PC-3 (cell line): ENCODE data around the gene LEPR. TPM values are rescaled to one million over a fixed set of nuclear protein-coding genes. Genes with fewer than 3 reads are reported as not detected.
A peak's percentile ranks its signal among the peaks of the same experiment; 100 is the strongest.
"Not testable (repeated sequence)": the region's sequence is repeated elsewhere in the genome, so short reads cannot be mapped to it uniquely, and the experiment has no call there.

ENCODE experiments used
- ATAC-seq: fragments of 200-7000 bp; cut with Tn5 transposase; 2 replicates; pipeline ENCODE4 v1.9.1; 2020; ENCODE audit warnings: mild to moderate bottlenecking, moderate library complexity
- BruUV-seq: library from RNA; stranded (reverse); fragments of 400-500 nt; replicated peaks from 2 replicates; lab custom pipeline; 2021; lab: Mats Ljungman, UMichigan
- CTCF ChIA-PET: fragments of 300-600 bp; sonication (Branson Sonifier 250); formaldehyde crosslinking; loops from one replicate; lab custom pipeline; 2022; ENCODE audit warnings: antibody characterized with exemption; lab: Charles Lee
- POLR2A ChIA-PET: fragments of 300-600 bp; sonication (Branson Sonifier 250); formaldehyde crosslinking; loops from one replicate; lab custom pipeline; 2022; ENCODE audit warnings: antibody characterized with exemption; ENCODE audit not compliant: unreplicated experiment; lab: Charles Lee
- DNase-seq: peaks from one replicate; pipeline ENCODE4 v3.0.0-alpha.2; 2015
- H2AFZ ChIP-seq: fragments of 300-600 bp; sonication (generic); 2 replicates; pipeline ENCODE4 v1.6.0; 2016; ENCODE audit warnings: antibody characterized with exemption, low read length
- H3F3A ChIP-seq: fragments of 300-600 bp; sonication (generic); one replicate; pipeline ENCODE4 v1.6.0; 2017; ENCODE audit warnings: antibody characterized with exemption, low read length, control low read depth, mild to moderate bottlenecking; ENCODE audit not compliant: unreplicated experiment
- H3K27ac ChIP-seq: fragments of 300-600 bp; sonication (generic); 2 replicates; pipeline ENCODE4 v1.5.1; 2016; ENCODE audit warnings: mild to moderate bottlenecking, low read length
- H3K27me3 ChIP-seq: fragments of 300-600 bp; sonication (generic); 2 replicates; pipeline ENCODE4 v1.6.1; 2016; ENCODE audit warnings: low read length, mixed read lengths
- H3K36me3 ChIP-seq: fragments of 300-600 bp; sonication (generic); 2 replicates; pipeline ENCODE4 v1.6.1; 2016; ENCODE audit warnings: low read depth, mixed run types, low read length, mixed read lengths
- H3K4me1 ChIP-seq: fragments of 300-600 bp; sonication (generic); 2 replicates; pipeline ENCODE4 v1.5.1; 2016; ENCODE audit warnings: low read length; ENCODE audit not compliant: insufficient read depth
- H3K4me2 ChIP-seq: fragments of 300-600 bp; sonication (generic); 2 replicates; pipeline ENCODE4 v1.6.0; 2016; ENCODE audit warnings: low read length
- H3K4me3 ChIP-seq: fragments of 300-600 bp; sonication (generic); 2 replicates; pipeline ENCODE4 v1.5.1; 2016; ENCODE audit warnings: mild to moderate bottlenecking, low read length, mixed read lengths
- H3K79me2 ChIP-seq: fragments of 300-600 bp; sonication (generic); 2 replicates; pipeline ENCODE4 v1.6.1; 2017; ENCODE audit warnings: low read length, mixed read lengths
- H3K9ac ChIP-seq: fragments of 300-600 bp; sonication (generic); 2 replicates; pipeline ENCODE4 v1.6.0; 2016; ENCODE audit warnings: mild to moderate bottlenecking, low read length
- H3K9me2 ChIP-seq: fragments of 300-600 bp; sonication (generic); replicated peaks from 2 replicates; pipeline ENCODE4 v1.6.1; 2016; ENCODE audit warnings: mixed run types, low read length, mixed read lengths
- H3K9me3 ChIP-seq: fragments of 300-600 bp; sonication (generic); 2 replicates; pipeline ENCODE4 v1.6.1; 2016; ENCODE audit warnings: low read length, mixed read lengths
- H4K20me1 ChIP-seq: fragments of 300-600 bp; sonication (generic); 2 replicates; pipeline ENCODE4 v1.6.1; 2016; ENCODE audit warnings: low read length, mixed read lengths
- EZH2 ChIP-seq: fragments of 300-600 bp; sonication (generic); IDR thresholded peaks from one replicate; pipeline ENCODE4 v1.6.1; 2017; ENCODE audit warnings: antibody characterized with exemption, mild to moderate bottlenecking, low read length; ENCODE audit not compliant: unreplicated experiment
- EZH2phosphoT487 ChIP-seq: fragments of 300-600 bp; sonication (generic); IDR thresholded peaks from 2 replicates; pipeline ENCODE4 v1.6.1; 2018; ENCODE audit warnings: mild to moderate bottlenecking, antibody characterized with exemption, low read length, borderline replicate concordance
- intact Hi-C: fragments of 100-400 bp; cut with micrococcal nuclease; formaldehyde crosslinking; loops from 2 replicates; pipeline ENCODE4 v1.9.0; 2023
- total RNA-seq: library from RNA; depleted of rRNA; stranded (reverse); fragments of >200 nt; gene quantifications from 2 replicates; pipeline ENCODE4 v1.2.3, GENCODE V29; 2014
- TF ChIP-seq, protein P1 (sequence below): fragments of 300-600 bp; sonication (generic); conservative IDR thresholded peaks from 2 replicates; pipeline ENCODE4 v1.5.1; 2017; ENCODE audit warnings: antibody characterized with exemption, low read depth, mild to moderate bottlenecking, low read length

The LEPR gene
- total RNA-seq, 1 experiment from 2014 or later, result not detected

DNA sequence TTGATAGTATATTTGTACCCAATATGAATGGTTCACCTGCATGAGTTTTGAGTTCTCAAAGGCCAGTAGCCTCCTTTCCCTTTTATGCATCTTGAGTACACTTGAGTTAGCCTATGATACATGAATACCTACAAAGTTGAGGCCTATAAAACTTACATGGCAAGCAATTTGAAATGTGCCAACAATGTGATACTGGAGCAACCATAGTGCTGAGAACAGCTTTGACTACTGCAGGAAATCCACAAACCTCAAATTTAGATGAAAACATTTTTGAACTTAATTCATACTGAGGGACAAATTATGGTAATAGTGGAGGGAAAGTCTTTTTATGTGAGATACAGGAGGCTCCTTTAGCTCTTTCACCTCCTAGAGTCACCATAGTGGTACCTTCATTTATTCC, 37.4 kb downstream of the LEPR start:
- ChIA-PET POLR2A (no interaction called here), CTCF (interaction anchor here (0.6 kb wide), 1 partner anchor 10 kb away, joined by 3 read pairs; no protein-coding TSS in a partner anchor)
- TF ChIP-seq, protein P1, sequence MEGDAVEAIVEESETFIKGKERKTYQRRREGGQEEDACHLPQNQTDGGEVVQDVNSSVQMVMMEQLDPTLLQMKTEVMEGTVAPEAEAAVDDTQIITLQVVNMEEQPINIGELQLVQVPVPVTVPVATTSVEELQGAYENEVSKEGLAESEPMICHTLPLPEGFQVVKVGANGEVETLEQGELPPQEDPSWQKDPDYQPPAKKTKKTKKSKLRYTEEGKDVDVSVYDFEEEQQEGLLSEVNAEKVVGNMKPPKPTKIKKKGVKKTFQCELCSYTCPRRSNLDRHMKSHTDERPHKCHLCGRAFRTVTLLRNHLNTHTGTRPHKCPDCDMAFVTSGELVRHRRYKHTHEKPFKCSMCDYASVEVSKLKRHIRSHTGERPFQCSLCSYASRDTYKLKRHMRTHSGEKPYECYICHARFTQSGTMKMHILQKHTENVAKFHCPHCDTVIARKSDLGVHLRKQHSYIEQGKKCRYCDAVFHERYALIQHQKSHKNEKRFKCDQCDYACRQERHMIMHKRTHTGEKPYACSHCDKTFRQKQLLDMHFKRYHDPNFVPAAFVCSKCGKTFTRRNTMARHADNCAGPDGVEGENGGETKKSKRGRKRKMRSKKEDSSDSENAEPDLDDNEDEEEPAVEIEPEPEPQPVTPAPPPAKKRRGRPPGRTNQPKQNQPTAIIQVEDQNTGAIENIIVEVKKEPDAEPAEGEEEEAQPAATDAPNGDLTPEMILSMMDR, result no peak
- TF ChIP-seq EZH2 (no peak), EZH2phosphoT487 (no peak)
- H3K27me3 ChIP-seq, result no peaks in the 10 kb centered on the region
- no peak overlapping the region for H3K4me2 ChIP-seq
- no peaks in the 10 kb centered on the region for H3K4me1 ChIP-seq
- no peak for ATAC-seq
- no peaks in the 10 kb centered on the region for H3F3A ChIP-seq
- no peak overlapping the region for H3K9ac ChIP-seq
- H3K36me3 ChIP-seq, result no peaks in the 10 kb centered on the region
- H4K20me1 ChIP-seq, result no peaks in the 10 kb centered on the region
- H3K9me3 ChIP-seq, result no peaks in the 10 kb centered on the region
- no peaks in the 10 kb centered on the region for H3K79me2 ChIP-seq
- no peaks in the 10 kb centered on the region for H3K9me2 ChIP-seq
- DNase-seq, result no peak
- intact Hi-C loops, result loop anchor here (5.0 kb wide), 2 partner anchors 221 to 396 kb away; no protein-coding TSS in a partner anchor
- no peak overlapping the region for H3K4me3 ChIP-seq
- H2AFZ ChIP-seq, result no peak overlapping the region
- no peak overlapping the region for H3K27ac ChIP-seq
- BruUV-seq, result no TSS peak

DNA sequence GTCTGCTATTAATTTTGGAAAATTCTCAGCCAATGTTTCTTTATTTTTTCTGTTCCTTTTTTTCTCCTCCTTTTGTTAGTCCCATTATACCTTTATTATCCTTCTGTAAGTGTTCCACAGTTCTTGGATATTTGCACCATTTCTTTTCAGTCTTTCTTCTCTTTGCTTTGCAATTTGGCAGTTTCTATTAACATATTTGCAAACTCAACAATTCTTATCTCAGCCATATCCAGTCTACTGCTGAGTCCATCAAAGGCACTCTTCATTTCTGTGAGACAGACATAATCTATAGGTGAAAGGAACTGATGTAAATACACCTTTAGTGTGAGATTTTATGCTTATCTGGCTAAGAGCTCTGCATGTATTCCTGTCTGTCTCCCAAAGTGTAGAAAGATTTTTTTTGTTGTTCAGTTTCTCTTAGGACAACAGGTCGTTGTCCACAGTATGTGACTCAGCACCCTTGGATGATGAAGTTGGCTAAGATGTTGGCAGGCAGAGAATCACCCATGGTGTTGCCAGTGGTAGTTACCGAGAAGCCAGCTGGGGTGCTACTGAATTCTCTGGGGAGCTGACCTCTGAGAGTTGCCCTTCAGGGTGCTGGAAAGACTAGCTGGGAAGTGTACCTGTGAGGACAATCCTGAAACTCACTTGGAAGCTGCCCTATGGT, 38.4 kb downstream of the LEPR start:
- no peaks in the 10 kb centered on the region for H4K20me1 ChIP-seq
- POLR2A ChIA-PET, result interaction anchor here (0.5 kb wide), 1 partner anchor 223 kb away, joined by 7 read pairs; no protein-coding TSS in a partner anchor
- H3K27me3 ChIP-seq, result no peaks in the 10 kb centered on the region
- H3K27ac ChIP-seq, result no peak overlapping the region
- H3K4me1 ChIP-seq, result no peaks in the 10 kb centered on the region
- TF ChIP-seq, protein P1, result no peak
- TF ChIP-seq EZH2 (no peak), EZH2phosphoT487 (no peak)
- no peak overlapping the region for H3K9ac ChIP-seq
- H3K9me3 ChIP-seq, result no peaks in the 10 kb centered on the region
- H3K79me2 ChIP-seq, result no peaks in the 10 kb centered on the region
- H2AFZ ChIP-seq, result no peak overlapping the region
- intact Hi-C loops, result loop anchor here (5.0 kb wide), 2 partner anchors 222 to 397 kb away; no protein-coding TSS in a partner anchor
- H3K9me2 ChIP-seq, result no peaks in the 10 kb centered on the region
- DNase-seq (no peak), ATAC-seq (no peak; the same call in 1 of the 2 replicates)
- CTCF ChIA-PET, result interaction anchor here (0.6 to 1.1 kb wide), 10 partner anchors 9 to 1190 kb away, joined by 3 to 13 read pairs (median 6); no protein-coding TSS in a partner anchor
- H3K4me3 ChIP-seq, result no peak overlapping the region
- H3K4me2 ChIP-seq, result no peak overlapping the region
- H3F3A ChIP-seq, result no peaks in the 10 kb centered on the region
- no TSS peak for BruUV-seq
- H3K36me3 ChIP-seq, result no peaks in the 10 kb centered on the region

DNA sequence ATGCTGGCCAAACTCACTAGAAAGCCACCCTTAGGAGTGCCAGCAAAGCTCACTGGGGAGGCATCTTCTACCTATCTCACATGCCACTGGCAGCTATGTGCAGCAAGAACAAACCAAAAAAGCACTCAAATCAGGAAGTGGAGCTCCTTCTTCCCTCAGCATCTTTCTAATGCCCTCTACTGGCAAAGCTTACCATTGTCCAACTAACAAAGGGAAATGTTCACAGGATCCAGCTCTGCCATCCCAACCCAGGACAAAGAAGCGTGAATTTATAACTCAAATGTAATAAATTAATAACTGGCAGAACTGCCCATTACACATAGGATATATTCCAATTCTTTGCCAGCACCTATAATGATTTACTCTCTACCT, 38.9 kb downstream of the LEPR start:
- no peaks in the 10 kb centered on the region for H3K9me2 ChIP-seq
- H2AFZ ChIP-seq, result no peak overlapping the region
- peak; percentile 65 for DNase-seq
- no peaks in the 10 kb centered on the region for H3K4me1 ChIP-seq
- no TSS peak for BruUV-seq
- H3F3A ChIP-seq, result no peaks in the 10 kb centered on the region
- no peak overlapping the region for H3K4me3 ChIP-seq
- H3K27ac ChIP-seq, result no peak overlapping the region
- no peaks in the 10 kb centered on the region for H3K79me2 ChIP-seq
- ChIA-PET CTCF (interaction anchor here (0.6 to 1.1 kb wide), 10 partner anchors 10 to 621 kb away, joined by 3 to 13 read pairs (median 6); no protein-coding TSS in a partner anchor), POLR2A (interaction anchor here (0.5 kb wide), 1 partner anchor 223 kb away, joined by 7 read pairs; no protein-coding TSS in a partner anchor)
- intact Hi-C loops, result loop anchor here (5.0 kb wide), 2 partner anchors 222 to 397 kb away; no protein-coding TSS in a partner anchor
- H3K36me3 ChIP-seq, result no peaks in the 10 kb centered on the region
- H3K4me2 ChIP-seq, result no peak overlapping the region
- H4K20me1 ChIP-seq, result no peaks in the 10 kb centered on the region
- TF ChIP-seq, protein P1, result peak; percentile 79
- no peak for TF ChIP-seq EZH2
- no peaks in the 10 kb centered on the region for H3K27me3 ChIP-seq
- peak; percentile 74 for ATAC-seq
- no peaks in the 10 kb centered on the region for H3K9me3 ChIP-seq
- no peak overlapping the region for H3K9ac ChIP-seq

DNA sequence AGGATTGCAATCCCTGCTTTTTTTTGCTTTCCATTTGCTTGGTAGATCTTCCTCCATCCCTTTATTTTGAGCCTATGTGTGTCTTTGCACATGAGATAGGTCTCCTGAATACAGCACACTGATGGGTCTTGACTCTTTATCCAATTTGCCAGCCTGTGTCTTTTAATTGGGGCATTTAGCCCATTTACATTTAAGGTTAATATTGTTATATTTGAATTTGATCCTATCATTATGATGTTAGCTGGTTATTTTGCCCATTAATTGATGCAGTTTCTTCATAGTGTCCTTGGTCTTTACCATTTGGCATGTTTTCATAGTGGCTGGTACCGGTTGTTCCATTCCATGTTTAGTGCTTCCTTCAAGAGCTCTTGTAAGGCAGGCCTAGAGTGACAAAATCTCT, 45.4 kb downstream of the LEPR start:
- BruUV-seq, intact Hi-C loops, POLR2A ChIA-PET, H3K79me2 ChIP-seq, H3K4me1 ChIP-seq, H3K9me2 ChIP-seq, H4K20me1 ChIP-seq, H3K4me3 ChIP-seq, H2AFZ ChIP-seq, H3K9me3 ChIP-seq, CTCF ChIA-PET, DNase-seq, H3K9ac ChIP-seq, H3K4me2 ChIP-seq, H3K27me3 ChIP-seq, H3F3A ChIP-seq, ATAC-seq, H3K36me3 ChIP-seq, H3K27ac ChIP-seq: not testable (repeated sequence)
